Activated CD8-positive, alpha-beta memory T cell treated with anti-CD3 and anti-CD28 coated beads, Interleukin-2, amount 50 U/mL, for 48 hours (primary cell): Measurements from ENCODE around the gene PIP5K1C.

Experiments used
- DNase-seq: peaks from one replicate; pipeline ENCODE4 v3.0.0-alpha.2; 2020

The PIP5K1C gene

DNA sequence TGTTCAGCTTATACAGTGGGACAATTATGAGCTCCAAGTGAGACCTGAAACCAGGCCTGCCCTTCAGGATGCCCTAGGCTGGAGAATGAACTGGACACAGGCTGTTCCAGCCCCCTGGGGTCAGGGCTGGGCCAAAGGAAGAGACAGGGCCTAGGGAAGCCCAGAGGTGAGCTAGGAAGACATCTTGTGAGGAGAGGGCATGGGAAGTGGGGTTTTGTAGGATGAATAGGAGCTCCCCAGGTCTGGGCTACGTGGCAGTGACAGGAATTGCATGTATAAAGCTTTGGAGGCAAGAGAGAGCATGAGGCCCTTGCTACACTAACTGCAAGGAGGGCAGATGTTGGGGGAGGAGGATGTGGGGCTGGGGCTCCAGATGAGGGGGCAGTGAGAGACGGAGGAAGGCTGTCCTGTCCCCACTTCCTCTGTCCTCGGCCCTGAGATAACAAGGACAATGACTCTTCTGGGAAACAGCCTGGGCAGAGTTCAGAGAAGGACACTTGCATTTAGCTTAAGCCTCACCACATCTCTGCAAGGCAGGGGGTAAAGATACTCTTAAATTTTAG lies 92.1 kb downstream of the PIP5K1C start:
- no peak for DNase-seq

DNA sequence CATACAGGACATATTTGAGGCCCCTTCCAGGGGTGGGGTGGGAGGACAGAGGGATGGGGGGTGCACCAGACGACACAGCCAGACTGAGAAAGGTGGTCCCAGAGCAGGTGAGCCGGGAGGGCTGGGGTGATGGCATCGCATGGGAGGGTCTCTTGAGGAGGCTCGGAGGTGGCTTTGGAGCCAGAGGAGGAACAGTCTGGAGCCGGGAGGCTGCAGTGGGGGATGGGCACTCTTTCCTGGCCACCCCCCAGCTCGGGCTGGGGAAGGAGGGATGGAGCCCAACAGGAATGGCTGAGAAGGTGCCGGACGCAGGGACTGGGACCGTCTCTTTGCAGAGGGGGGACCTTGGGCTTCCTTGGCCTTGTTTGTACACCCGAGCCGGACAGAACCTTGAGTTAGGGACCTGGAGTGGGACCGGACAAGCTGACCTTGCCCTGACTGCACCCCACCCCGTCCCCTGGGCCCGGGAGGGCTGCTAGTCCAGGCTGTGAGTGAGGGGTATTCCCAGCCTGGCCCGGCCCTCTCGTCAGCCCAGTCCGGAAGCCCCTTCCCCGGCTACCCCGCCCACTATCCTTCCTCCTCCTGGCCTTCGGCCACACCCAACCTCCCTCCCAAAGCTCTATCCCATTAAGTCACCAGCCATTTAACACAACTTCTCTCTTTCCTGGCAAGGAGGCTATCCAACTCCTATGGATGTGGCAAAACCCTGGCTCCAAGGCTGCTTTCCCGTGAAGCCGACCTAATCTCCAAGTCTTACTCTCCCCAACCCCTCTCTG lies 92.8 kb downstream of the PIP5K1C start:
- DNase-seq, result no peak

DNA sequence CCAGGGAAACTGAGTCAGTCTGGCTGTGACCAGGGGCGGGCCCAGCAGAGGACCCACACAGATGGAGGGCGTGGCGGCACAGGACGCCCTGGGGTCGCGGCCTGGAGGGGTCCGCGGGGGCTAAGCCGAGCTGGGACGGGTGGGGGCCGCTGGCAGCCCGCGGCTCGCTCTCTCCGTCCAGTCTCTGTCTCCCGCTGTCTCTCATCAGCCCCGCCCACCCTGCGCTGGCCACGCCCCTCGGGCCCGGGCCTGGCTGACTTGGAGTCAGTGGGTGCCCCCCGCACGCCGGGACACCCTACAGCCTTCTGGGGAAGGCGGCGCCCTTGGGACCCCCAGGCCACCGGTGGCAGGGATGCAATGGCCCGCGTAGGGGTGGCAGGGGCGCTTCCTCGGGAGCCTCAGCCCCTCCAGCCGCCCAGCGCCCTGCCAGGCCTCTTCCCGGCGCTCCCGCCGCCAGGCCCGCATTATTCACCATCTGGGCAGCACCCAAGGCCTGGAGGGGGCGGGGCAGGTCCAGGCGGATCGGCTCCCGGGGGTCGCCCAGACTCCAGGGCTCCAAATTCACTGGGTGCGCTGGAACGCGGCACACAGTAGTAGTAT lies 93.5 kb downstream of the PIP5K1C start, which contains the start of gene TBXA2R:
Gene TBXA2R, minus strand, starts transcription at position 186 of the 600 bp plus-strand sequence. CDS start 6,241 bp downstream, outside the sequence.
- DNase-seq, result peak; percentile 88

DNA sequence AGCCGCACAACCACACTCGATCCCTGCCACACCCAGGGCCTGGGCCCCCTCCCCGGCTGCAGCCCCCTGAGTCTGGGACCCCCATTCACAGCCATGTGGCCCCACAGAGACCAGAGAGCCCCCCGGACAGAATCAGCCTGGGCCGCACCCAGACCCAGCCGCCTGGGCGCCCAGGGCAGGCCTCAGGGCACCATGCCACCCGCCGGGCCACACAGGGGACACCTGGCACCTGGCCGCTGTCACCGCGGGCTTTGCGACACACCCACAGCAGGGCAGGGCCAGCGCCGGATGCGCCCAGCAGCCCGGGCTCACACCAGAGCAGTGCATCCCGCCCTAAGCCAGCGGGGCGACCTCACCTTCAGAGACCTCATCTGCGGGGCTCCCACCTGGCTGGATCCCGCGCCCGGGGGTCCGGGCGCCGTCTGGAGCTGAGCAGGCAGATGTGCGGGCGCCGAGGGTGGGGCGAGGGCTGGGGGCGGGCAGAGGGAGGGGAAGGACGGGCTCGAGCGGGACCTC lies 94.0 kb downstream of the PIP5K1C start:
- DNase-seq, result peak; percentile 73

DNA sequence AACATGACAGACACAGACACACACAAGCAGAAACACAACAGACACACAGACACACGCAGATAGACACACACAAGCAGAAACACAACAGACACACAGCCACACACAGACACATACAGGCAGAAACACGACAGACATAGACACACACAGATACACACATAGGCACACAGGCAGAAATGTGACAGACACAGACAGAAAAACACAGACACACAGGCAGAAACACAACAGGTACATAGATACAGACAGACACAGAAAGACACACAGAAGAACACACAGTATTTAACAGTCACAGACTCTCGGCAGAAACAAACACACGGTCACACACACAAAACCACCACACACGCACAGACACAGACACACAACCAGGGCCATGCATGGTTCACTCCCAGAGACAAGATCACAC lies 94.5 kb downstream of the PIP5K1C start:
- DNase-seq, result no peak

DNA sequence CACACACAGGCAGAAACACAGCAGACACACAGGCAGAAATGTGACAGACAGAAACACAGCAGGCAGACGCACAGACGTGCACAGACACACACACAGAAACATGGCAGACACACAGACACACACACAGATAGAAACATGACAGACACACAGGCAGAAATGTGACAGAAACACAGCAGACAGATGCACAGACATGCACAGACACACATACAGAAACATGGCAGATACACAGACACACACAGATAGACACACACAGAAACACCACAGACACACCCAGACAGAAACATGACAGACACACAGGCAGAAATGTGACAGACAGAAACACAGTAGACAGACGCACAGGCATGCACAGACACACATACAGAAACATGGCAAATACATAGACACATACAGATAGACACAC lies 94.9 kb downstream of the PIP5K1C start:
- DNase-seq, result no peak

DNA sequence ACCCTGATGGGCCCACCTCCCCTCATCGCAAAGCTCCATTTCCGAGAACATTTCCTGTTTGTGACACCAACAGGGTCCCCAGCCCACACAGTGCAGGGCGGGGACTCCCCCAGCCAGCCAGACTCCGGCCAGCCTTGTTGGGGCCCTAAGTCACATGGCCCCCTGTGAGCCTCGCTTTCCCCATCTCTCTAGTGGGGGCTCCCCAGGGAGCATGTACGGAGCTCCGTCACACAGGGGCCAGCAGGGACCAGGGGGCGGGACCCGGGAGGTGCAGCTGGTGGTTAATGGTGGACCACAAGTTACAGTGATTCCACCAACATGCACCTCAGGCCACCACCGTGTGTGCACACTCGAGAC lies 95.3 kb downstream of the PIP5K1C start:
- DNase-seq, result peak; percentile 67

DNA sequence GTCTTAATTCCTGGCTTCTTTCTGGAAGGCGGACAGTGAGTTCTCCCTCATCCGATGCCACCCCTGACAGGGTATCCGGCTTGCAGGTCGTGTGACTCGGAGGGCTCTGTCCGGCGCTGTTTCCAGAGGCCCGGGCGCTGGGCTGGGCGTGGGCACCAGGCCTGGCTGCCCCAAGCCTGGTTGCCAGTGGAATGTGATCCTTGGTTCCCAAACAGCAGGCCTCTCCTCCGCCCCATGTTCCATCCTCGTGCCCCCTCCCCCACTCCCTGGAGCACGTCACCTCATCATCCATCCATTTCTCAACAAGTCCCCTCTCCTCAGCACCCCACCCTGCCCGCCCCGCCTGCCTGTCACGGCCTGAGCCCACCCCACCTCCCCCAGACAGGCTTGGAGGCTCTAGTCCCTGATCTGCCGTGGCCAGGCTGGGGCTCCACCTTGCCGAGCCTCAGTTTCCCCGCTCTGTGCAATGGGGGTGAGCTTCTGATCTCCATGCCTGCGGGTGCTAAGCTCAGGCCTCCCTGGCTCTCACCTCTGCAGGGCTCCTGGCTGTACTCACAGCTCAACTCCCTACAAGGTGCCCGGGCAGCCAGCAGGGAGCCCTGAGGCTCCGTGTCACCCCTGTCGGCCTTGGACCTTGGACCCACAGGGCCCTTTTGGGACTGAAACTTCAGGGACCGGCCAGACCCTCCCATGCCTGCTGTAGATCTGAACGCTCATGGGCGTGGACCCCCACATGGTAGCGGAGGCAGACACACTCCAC lies 95.9 kb downstream of the PIP5K1C start:
- no peak for DNase-seq

DNA sequence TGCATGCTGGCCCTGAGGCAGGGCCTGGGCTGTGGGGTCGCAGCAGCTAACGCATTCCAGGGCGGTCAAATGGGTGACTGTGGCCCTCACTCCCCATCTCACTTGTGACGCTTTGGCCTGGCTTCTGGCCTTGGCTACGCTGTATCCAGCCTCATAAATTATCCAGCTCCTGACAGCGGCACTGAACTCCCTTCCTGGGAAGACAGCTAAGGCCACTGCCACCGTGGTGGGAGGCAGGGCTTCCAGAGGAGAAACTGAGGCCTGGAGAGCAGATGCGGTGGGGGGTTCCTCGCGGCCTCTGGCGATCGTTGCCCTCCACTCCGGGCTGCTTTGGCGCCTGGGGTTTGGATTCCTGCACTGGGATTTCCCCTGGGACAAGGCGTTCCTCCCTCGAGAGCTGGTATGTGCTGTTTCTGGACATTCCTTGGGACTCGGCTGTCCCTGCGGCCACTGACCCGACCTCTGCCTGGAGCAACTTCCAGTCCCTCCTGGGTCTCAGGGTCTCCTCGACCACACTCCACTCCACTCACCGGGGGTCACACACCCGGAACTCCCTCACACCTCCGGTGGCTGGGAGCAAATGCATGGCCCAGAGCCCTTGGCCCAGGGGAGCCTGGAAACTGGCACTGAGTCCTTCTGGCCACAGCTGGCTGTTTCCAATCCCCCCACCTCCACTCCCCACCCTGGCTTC lies 97.0 kb downstream of the PIP5K1C start:
- peak; percentile 47 for DNase-seq

DNA sequence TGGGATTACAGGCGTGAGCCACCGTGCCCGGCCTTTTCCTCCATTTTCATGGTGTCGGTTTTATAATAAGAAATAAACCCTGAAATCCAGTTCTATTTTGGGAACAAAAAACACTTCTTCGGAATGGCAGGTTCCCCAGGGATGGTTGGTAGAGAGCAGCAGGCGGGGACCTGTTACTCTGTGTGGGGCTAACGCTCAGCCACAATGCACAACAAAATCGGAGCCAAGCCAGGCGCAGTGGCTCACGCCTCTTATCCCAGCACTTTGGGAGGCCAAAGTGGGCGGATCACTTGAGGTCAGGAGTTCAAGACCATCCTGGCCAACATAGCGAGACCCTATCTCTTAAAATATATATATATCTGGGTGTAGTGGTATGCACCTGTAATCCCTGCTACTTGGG lies 99.2 kb downstream of the PIP5K1C start:
- no peak for DNase-seq

DNA sequence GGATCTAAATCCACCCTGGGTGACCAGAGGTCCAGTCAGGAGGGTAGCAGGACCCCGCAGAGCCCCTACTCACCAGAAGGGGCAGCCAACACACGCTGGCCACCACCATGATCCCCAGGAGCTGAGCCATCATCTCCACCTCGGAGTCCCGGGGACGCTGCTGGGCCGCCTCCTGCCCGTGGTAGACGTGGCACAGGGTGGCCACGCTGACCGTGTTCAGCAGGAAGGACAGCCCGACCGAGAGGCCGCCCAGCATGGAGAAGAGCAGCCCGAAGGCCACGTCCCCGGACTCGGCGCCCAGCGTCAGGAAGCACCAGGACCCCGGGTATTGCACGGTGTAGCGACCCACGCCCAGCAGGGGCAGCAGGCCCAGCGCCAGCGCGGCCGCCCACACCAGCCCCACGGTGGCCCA lies 100.5 kb downstream of the PIP5K1C start:
- DNase-seq, result no peak

DNA sequence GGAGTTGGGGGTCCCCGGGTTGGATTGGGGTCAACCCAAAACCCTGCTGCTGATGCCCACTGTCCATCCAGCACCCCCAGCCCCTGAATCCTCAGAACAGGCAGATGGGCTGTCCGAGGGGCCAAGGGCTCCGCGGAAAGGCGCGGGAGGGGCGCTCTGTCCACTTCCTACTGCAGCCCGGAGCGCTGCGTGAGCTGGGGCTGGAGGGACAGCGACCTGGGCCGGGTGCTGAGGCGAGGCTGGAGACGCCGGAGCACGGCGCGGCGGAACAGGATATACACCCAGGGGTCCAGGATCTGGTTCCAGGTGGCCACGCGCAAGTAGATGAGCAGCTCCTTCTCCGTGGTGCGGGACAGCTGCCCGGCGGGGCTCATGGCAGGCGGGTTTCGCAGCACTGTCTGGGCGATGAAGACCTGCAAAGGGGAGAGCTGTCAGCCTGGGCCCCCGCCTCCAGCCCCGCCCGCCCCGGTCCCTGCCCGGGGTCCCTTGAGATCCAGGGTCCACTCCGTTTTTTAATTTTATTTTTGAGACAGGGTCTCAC lies 104.7 kb downstream of the PIP5K1C start:
- no peak for DNase-seq

DNA sequence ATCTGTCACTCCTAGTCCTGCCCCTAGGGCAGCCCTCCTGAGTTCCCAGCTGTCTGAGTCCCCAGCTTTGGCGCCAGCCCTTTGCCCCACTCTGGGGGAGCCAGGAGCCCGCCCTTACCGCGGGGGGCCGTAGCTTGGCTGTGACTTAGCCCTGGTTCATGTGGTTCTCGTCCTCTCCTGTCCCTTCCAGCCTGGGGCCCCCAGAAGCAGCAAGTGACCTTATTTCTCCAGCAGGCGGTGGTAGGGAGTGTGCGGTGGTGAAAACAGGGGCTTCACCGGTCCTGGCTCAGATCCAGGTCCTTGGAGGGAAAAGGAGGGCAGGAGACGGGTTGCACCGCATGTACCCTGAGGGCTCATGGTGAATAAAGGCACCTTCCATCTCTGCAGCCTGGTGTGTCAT lies 107.1 kb downstream of the PIP5K1C start:
- DNase-seq, result no peak

DNA sequence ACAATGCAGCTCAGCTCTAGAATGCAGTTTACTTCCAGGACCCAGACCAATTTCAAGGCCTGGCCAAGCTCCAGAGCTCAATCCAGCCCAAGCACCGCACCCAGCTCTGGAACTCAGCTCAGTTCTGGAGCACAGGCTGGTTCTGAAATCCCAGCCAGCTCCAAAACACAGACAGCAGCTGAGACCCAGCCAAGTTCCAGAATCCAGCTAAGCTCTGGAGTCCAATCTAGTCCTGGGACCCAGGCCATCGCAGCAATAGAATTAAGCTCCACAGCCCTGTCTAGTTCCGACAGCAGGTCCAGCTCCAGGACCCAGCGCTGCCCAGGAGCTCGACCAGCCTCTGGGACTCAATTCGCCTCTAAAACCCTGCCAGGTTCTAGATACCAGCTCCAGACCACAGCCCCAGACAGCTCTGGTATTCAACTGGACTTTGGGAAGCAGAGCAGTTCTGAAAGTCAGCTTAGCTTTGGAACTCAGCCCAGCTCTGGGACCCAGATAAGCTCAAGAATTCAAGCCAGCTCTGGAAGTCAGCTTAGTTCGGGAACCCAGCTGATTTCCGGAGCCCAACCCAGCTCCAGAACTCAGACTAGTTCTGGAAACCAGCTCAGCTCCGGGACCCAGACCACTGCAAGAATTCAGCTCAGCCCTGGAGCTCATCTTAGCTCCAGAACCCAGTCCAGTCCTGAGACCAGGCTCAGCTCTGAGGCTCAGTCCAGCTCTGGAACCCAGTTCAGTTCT lies 108.2 kb downstream of the PIP5K1C start:
- no peak for DNase-seq

DNA sequence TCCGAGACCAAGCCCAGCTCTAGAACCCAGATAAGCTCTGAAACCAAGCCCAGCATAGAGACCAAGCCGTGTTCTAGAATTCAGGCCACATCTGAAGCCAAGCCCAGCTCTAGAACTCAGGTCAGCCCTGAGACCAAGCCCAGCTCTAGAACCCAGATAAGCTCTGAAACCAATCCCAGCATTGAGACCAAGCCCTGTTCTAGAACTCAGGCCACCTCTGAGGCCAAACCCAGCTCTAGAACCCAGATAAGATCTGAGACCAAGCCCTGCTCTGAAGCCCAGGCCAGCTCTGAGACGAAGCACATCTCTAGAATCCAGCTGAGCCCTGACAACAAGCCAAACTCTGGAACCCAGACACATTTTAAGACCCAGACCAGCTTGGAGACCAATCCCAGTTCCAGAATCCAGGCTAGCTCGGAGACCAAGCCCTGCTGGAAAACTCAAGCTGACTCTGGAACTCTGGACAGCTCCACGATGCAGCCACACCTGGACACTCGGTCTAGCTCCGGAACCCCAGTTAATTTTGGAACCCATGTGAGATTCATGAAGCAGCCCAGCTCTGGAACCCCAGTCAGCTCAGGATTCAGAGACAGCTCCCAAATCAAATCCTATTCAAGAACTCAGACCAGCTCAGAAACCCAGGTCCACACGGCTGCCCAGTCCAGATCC lies 109.1 kb downstream of the PIP5K1C start:
- no peak for DNase-seq

DNA sequence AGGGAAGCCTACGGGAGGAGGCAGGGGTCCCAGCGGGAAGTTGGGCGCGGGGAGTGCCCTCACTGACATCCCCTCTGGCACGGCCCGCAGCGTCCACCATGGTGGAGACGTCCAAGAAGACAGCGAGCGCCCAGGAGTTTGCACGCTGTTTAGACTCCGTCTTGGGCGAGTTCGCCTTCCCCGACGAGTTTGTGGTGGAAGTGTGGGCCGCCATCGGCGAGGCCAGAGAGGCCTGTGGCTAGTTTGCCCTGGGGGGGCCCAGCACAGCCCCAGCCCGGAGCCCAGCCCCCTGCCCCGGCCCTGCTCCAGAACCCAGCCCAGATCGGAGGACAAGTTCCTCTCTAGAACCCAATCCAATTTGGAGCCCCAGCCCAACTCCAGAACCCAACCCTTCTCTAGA lies 110.3 kb downstream of the PIP5K1C start:
- DNase-seq, result no peak

DNA sequence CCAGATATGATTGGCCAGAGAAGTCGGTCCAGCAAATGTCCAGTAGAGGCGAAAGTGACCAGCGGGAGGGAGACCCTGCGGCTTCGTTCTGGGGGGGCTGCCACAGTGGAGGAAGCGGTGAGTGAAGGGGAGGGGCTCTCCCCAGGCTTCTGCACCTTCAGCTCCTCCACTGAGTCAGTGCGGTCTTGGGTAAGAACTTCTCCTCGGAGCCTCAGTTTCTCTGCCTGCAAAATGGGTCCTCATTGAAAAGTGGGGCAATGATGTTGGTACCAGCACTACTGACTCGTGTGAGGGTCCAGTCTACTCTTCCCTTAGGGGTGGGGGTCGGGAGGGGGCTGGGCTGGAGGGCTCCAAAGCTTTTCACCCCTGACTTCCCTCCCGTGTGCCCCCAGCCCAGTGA lies 110.8 kb downstream of the PIP5K1C start:
- no peak for DNase-seq

DNA sequence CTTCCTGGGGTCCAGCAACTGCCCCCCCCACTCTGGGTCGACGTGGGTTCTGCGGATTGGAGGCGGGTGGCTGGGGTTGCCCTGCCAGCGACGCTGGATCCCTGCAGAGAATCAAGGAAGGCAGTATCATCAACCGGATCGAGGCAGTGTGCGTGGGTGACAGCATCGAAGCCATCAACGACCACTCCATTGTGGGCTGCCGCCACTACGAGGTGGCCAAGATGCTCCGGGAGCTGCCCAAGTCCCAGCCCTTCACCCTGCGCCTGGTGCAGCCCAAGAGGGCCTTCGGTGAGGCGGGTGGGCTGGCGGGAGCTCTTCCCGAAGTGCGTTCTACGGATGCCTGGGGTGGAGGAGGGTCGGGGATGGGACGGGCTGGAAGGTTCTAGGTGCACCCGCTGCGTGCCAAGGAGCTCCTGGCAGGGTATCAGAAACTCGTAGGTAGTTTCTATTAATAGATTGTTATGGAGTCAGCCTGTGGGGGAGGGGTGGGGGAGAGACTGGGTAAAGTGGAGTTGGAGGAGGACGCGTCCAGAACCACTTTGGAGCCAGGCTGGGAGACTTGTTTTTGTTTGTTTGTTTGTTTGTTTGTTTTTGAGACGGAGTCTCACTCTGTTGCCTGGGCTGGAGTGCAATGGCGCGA lies 113.4 kb downstream of the PIP5K1C start:
- DNase-seq, result no peak

DNA sequence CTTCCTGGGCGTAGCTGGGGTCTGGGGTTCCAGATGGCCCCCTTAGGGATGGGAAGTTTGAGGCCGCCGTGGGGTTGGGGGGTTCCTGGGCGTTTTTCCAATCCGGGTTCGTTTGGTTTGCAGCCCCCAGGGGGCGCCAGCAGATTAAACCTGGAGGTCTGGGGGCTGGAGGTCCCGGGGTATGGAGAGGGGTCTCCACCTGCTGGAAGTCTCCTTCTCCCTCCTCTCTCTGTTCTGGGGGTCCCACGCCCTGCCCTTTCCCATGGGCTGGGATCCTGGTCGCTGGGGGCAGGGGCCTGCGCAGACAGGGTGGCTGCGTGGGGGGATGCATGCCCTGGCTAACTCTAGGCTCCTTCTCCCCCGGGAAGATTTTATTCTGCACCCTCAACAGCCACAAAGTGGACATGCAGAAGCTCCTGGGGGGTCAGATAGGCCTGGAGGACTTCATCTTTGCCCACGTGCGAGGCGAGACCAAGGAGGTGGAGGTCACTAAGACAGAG lies 114.1 kb downstream of the PIP5K1C start:
- DNase-seq, result peak; percentile 80
